Endothelial cell of umbilical vein (primary cell): Measurements from ENCODE around the gene KRT82. TPM values are rescaled to one million over a fixed set of nuclear protein-coding genes. Genes with fewer than 3 reads are reported as not detected.

ENCODE experiments used
- BruUV-seq: library from RNA; stranded (reverse); fragments of 400-500 nt; replicated peaks from 2 replicates; lab custom pipeline; 2021; lab: Mats Ljungman, UMichigan
- CTCF ChIA-PET: fragments of 300-600, 350-600 bp; sonication (Branson Sonifier 250); formaldehyde crosslinking; loops from one replicate; lab custom pipeline; 2021; ENCODE audit warnings: antibody characterized with exemption, inconsistent platforms; lab: Charles Lee
- POLR2A ChIA-PET: fragments of 300-600, 350-600 bp; sonication (Branson Sonifier 250); formaldehyde crosslinking; loops from one replicate; lab custom pipeline; 2021; ENCODE audit warnings: antibody characterized with exemption, inconsistent platforms; lab: Charles Lee
- DNase-seq: peaks from one replicate; pipeline ENCODE4 v3.0.0-alpha.2; 2011; ENCODE audit warnings: low read depth, low spot score
- FAIRE-seq: peaks from 2 replicates; lab custom pipeline; 2011; peaks lifted over from hg19 to GRCh38; lab: Jason Lieb, UNC
- H2AFZ ChIP-seq: 2 replicates; pipeline ENCODE4 v1.6.0; 2012; ENCODE audit warnings: low read depth, low read length, control low read depth, inconsistent platforms
- H3K27ac ChIP-seq: 2 replicates; pipeline ENCODE4 v1.5.1; 2011; ENCODE audit warnings: low read depth, mild to moderate bottlenecking, control low read depth, low read length, moderate library complexity; ENCODE audit not compliant: insufficient read depth
- H3K27me3 ChIP-seq, 2 experiments: 2 replicates each; pipeline versions ENCODE4 v1.6.0 to v1.6.1; 2011; ENCODE audit warnings: low read length in 2 of 2, mixed read lengths in 1 of 2; ENCODE audit not compliant: control insufficient read depth in 2 of 2, insufficient read depth in 2 of 2
- H3K36me3 ChIP-seq, 2 experiments: 2 replicates in 1 of 2; 3 replicates in 1 of 2; pipeline ENCODE4 v1.5.1; 2011; ENCODE audit warnings: low read length in 2 of 2, mild to moderate bottlenecking in 1 of 2, moderate library complexity in 1 of 2; ENCODE audit not compliant: control insufficient read depth in 2 of 2, insufficient read depth in 2 of 2; ENCODE audit errors: extremely low read depth in 1 of 2
- H3K4me1 ChIP-seq: 3 replicates; pipeline ENCODE4 v1.5.1; 2011; ENCODE audit warnings: mild to moderate bottlenecking, low read length; ENCODE audit not compliant: control insufficient read depth, insufficient read depth; ENCODE audit errors: extremely low read depth
- H3K4me2 ChIP-seq: 2 replicates; pipeline ENCODE4 v1.6.1; 2011; ENCODE audit warnings: low read length, control low read depth, mixed read lengths; ENCODE audit not compliant: insufficient read depth
- H3K4me3 ChIP-seq, 3 experiments: fragments of 200-600 bp in 1 of 3; sonication (generic), shearing (Covaris generic) in 1 of 3; replicated peaks in 1 of 3; 2 replicates each; pipeline ENCODE4 v1.5.1; 2011 to 2016; ENCODE audit warnings: control low read depth in 3 of 3, low read length in 3 of 3, mild to moderate bottlenecking in 2 of 3, inconsistent platforms in 1 of 3, low read depth in 1 of 3, moderate library complexity in 1 of 3; ENCODE audit not compliant: insufficient read depth in 1 of 3
- H3K79me2 ChIP-seq: 2 replicates; pipeline ENCODE4 v1.6.0; 2012; ENCODE audit warnings: low read length, inconsistent platforms; ENCODE audit not compliant: control insufficient read depth, insufficient read depth
- H3K9ac ChIP-seq: replicated peaks from 2 replicates; pipeline ENCODE3; 2011; ENCODE audit warnings: low read length, control low read depth; ENCODE audit not compliant: insufficient read depth; ENCODE audit errors: extremely low read depth
- H3K9me1 ChIP-seq: replicated peaks from 3 replicates; pipeline ENCODE4 v1.6.0; 2011; ENCODE audit warnings: mild to moderate bottlenecking, low read length; ENCODE audit not compliant: control insufficient read depth, insufficient read depth; ENCODE audit errors: extremely low read depth
- H3K9me3 ChIP-seq: replicated peaks from 2 replicates; pipeline ENCODE4 v1.5.1; 2012; ENCODE audit warnings: low read length, inconsistent platforms; ENCODE audit not compliant: control insufficient read depth, insufficient read depth
- H4K20me1 ChIP-seq: replicated peaks from 2 replicates; pipeline ENCODE3; 2011; ENCODE audit warnings: mild to moderate bottlenecking, low read length; ENCODE audit not compliant: control insufficient read depth, insufficient read depth; ENCODE audit errors: extremely low read depth
- EZH2 ChIP-seq: IDR thresholded peaks from 2 replicates; pipeline ENCODE4 v1.6.1; 2012; ENCODE audit warnings: borderline replicate concordance, low read depth, mild to moderate bottlenecking, moderate library complexity, low read length, inconsistent platforms; ENCODE audit not compliant: severe bottlenecking
- FOS ChIP-seq: IDR thresholded peaks from 2 replicates; pipeline ENCODE4 v1.6.1; 2011; ENCODE audit warnings: mild to moderate bottlenecking, low read length, moderate library complexity, borderline replicate concordance; ENCODE audit not compliant: insufficient read depth
- GATA2 ChIP-seq: IDR thresholded peaks from 2 replicates; pipeline ENCODE4 v1.7.0; 2011; ENCODE audit warnings: low read depth, mild to moderate bottlenecking, moderate library complexity, mixed read lengths, low read length; ENCODE audit not compliant: insufficient read length, insufficient read depth
- JUN ChIP-seq: IDR thresholded peaks from 2 replicates; pipeline ENCODE4 v1.6.1; 2011; ENCODE audit warnings: borderline replicate concordance, low read depth; ENCODE audit not compliant: insufficient read length, insufficient read depth
- MYC ChIP-seq: IDR thresholded peaks from one replicate; pipeline ENCODE4 v1.6.1; 2011; ENCODE audit warnings: mild to moderate bottlenecking, low read depth, low read length
- POLR2A ChIP-seq: IDR thresholded peaks from 2 replicates; pipeline ENCODE4 v1.6.1; 2012; ENCODE audit warnings: low read depth, mild to moderate bottlenecking, control low read depth, low read length
- POLR2AphosphoS5 ChIP-seq: IDR thresholded peaks from 2 replicates; pipeline ENCODE4 v1.6.1; 2012; ENCODE audit warnings: low read depth, mild to moderate bottlenecking, control low read depth, low read length, moderate library complexity; ENCODE audit not compliant: insufficient read depth
- dilution Hi-C: fragments of 300-500 bp; cut with MboI; formaldehyde crosslinking; loops from one replicate; pipeline ENCODE4 v1.15.0; 2019; ENCODE audit warnings: low sequenced_read_pairs; ENCODE audit not compliant: extremely low pct_ligation_motif_present
- intact Hi-C: fragments of 100-400 bp; cut with micrococcal nuclease; formaldehyde crosslinking; loops from one replicate; pipeline ENCODE4 v1.10.0; 2022
- polyA plus RNA-seq, 4 experiments: library from polyadenylated mRNA; depleted of rRNA in 3 of 4; stranded (reverse) in 3 of 4; unstranded in 1 of 4; fragments of >200 nt; gene quantifications; 2 replicates each; pipeline versions ENCODE4 v1.2.1 to v1.2.3, GENCODE V29; 2011 to 2012; ENCODE audit warnings: missing spikeins in 1 of 4
- total RNA-seq: library from RNA; stranded (reverse); gene quantifications from 2 replicates; pipeline ENCODE4 v1.2.3, GENCODE V29; 2021
- TF ChIP-seq, protein P1 (sequence below), 2 donors: IDR thresholded peaks; 1 replicate in 1 of 2; 2 replicates in 1 of 2; pipeline ENCODE4 v1.5.1; 2011; ENCODE audit warnings: low read length in 2 of 2, mild to moderate bottlenecking in 2 of 2, moderate library complexity in 2 of 2, control low read depth in 1 of 2, inconsistent platforms in 1 of 2, low read depth in 1 of 2; ENCODE audit not compliant: insufficient read depth in 1 of 2; ENCODE audit errors: extremely low read depth in 1 of 2
- TF ChIP-seq, protein P2 (sequence below): IDR thresholded peaks from 2 replicates; pipeline ENCODE4 v1.6.1; 2011; ENCODE audit not compliant: insufficient read depth, insufficient read length

Gene KRT82
- total and polyA plus RNA-seq, 2 donors (not counting 3 experiments of a cell fraction or from before 2014, with no cell fraction given), result not detected

DNA sequence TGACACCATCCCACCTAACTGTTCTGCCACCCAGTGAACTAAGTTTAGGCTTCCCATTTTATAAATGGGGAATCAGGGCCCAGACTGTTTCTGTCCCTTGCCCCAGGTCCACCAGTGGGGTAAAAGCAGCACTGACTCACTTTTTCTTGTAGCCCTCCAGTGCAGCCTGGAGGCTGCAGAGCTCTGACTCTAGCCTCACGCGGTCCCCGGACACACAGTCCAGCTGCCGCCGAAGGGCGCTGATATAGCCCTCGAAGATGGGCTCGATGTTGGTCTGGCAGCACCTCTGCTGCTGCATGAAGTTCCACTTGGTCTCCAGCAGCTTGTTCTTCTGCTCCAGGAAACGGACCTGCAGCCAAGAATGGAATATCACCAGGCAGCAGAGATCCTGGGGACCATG is 2.6 kb downstream of the KRT82 start:
- BruUV-seq, result no TSS peak
- H3K4me2 ChIP-seq, result no peak overlapping the region
- H4K20me1 ChIP-seq, result no peaks in the 10 kb centered on the region
- dilution Hi-C loops (no loop called here), intact Hi-C loops (no loop called here)
- no peak overlapping the region for H2AFZ ChIP-seq
- TF ChIP-seq FOS (no peak), JUN (no peak), MYC (no peak), EZH2 (no peak), POLR2A (no peak), GATA2 (no peak), POLR2AphosphoS5 (no peak)
- TF ChIP-seq, protein P1, sequence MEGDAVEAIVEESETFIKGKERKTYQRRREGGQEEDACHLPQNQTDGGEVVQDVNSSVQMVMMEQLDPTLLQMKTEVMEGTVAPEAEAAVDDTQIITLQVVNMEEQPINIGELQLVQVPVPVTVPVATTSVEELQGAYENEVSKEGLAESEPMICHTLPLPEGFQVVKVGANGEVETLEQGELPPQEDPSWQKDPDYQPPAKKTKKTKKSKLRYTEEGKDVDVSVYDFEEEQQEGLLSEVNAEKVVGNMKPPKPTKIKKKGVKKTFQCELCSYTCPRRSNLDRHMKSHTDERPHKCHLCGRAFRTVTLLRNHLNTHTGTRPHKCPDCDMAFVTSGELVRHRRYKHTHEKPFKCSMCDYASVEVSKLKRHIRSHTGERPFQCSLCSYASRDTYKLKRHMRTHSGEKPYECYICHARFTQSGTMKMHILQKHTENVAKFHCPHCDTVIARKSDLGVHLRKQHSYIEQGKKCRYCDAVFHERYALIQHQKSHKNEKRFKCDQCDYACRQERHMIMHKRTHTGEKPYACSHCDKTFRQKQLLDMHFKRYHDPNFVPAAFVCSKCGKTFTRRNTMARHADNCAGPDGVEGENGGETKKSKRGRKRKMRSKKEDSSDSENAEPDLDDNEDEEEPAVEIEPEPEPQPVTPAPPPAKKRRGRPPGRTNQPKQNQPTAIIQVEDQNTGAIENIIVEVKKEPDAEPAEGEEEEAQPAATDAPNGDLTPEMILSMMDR (IDR thresholded peaks at IDR 0.05; ENCODE audit: extremely low read depth in 1 of 2, insufficient read depth in 1 of 2, low read depth in 1 of 2, low read length in 2 of 2), result no peak
- TF ChIP-seq, protein P2, sequence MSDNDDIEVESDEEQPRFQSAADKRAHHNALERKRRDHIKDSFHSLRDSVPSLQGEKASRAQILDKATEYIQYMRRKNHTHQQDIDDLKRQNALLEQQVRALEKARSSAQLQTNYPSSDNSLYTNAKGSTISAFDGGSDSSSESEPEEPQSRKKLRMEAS, result no peak
- H3K4me1 ChIP-seq, result no peaks in the 10 kb centered on the region
- H3K4me3 ChIP-seq, result no peak overlapping the region
- ChIA-PET POLR2A (no interaction called here), CTCF (interaction anchor here (1.0 to 2.0 kb wide), 5 partner anchors 12 to 476 kb away, joined by 3 to 8 read pairs (median 3); no protein-coding TSS in a partner anchor)
- no peak overlapping the region for H3K27ac ChIP-seq
- no peaks in the 10 kb centered on the region for H3K79me2 ChIP-seq
- no peak for DNase-seq
- H3K9me1 ChIP-seq, result no peaks in the 10 kb centered on the region
- no peaks in the 10 kb centered on the region for H3K9me3 ChIP-seq
- peaks cover 0 to 5% of the 10 kb centered on the region in 2 experiments for H3K27me3 ChIP-seq
- FAIRE-seq, result no peak
- H3K36me3 ChIP-seq, result no peaks in the 10 kb centered on the region
- H3K9ac ChIP-seq, result no peak overlapping the region
